ENCODE results near the gene AKAP13. TPM values are rescaled to one million over a fixed set of nuclear protein-coding genes. Genes with fewer than 3 reads are reported as not detected.
A peak's percentile ranks its signal among the peaks of the same experiment; 100 is the strongest.

AKAP13 gene
- total RNA-seq, 2 experiments from 2014 or later, result 282 to 304 TPM

DNA sequence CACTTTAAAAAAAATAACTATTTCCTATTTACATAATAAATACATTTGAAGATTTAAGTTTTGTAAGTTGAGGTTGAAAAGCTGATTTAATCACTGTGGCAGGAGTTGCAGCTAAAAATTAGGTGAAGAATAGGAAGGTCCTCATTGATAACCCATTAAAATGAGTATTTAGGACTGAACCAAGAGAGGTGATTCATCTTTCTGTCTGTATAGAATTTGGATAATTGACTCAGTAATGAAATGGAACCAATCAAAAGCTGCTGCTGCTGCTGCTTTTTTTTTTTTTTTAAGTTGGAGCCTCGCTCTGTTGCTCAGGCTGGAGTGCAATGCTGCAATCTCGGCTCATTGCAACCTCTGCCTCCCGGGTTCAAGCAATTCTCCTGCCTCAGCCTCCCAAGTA, 223.8 kb downstream of the AKAP13 start:
- POLR2A ChIA-PET, result interaction anchor here (1.4 to 3.0 kb wide), 2 partner anchors 22 to 86 kb away, joined by 3 to 11 read pairs; no protein-coding TSS in a partner anchor
- Mint-ChIP-seq H3K36me3 (ENCODE audit: low read depth) (peaks cover 62% of the 10 kb centered on the region), H3K27ac (no peak overlapping the region), H3K4me1 (ENCODE audit: low read depth) (peaks cover 36% of the 10 kb centered on the region), H3K9me3 (no peaks in the 10 kb centered on the region), H3K27me3 (no peaks in the 10 kb centered on the region), H3K4me3 (no peak overlapping the region)
- Histone ChIP-seq H3K27me3 (ENCODE audit: control insufficient read depth in 1 of 2, insufficient read depth in 2 of 2, low read length in 2 of 2) (no peaks in the 10 kb centered on the region), H3K4me3 (ENCODE audit: low read length) (no peak overlapping the region), H3K4me1 (ENCODE audit: insufficient read depth, low read length) (peaks cover 8% of the 10 kb centered on the region), H3K9me3 (ENCODE audit: control insufficient read depth in 1 of 2, insufficient read depth in 1 of 2, low read length in 2 of 2) (no peaks in the 10 kb centered on the region), H3K27ac (ENCODE audit: low read depth in 1 of 2, low read length in 2 of 2) (no peak overlapping the region), H3K36me3 (ENCODE audit: insufficient read depth, low read length) (peaks cover 15% of the 10 kb centered on the region)
- intact Hi-C loops (cut with DNase I, micrococcal nuclease), result no loop called here
- CTCF ChIA-PET, result no interaction called here
- no peak for DNase-seq
- no peak for ATAC-seq (ENCODE audit: poor library complexity)
- TF ChIP-seq, protein P1, sequence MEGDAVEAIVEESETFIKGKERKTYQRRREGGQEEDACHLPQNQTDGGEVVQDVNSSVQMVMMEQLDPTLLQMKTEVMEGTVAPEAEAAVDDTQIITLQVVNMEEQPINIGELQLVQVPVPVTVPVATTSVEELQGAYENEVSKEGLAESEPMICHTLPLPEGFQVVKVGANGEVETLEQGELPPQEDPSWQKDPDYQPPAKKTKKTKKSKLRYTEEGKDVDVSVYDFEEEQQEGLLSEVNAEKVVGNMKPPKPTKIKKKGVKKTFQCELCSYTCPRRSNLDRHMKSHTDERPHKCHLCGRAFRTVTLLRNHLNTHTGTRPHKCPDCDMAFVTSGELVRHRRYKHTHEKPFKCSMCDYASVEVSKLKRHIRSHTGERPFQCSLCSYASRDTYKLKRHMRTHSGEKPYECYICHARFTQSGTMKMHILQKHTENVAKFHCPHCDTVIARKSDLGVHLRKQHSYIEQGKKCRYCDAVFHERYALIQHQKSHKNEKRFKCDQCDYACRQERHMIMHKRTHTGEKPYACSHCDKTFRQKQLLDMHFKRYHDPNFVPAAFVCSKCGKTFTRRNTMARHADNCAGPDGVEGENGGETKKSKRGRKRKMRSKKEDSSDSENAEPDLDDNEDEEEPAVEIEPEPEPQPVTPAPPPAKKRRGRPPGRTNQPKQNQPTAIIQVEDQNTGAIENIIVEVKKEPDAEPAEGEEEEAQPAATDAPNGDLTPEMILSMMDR (IDR thresholded peaks at IDR 0.05), result no peak

DNA sequence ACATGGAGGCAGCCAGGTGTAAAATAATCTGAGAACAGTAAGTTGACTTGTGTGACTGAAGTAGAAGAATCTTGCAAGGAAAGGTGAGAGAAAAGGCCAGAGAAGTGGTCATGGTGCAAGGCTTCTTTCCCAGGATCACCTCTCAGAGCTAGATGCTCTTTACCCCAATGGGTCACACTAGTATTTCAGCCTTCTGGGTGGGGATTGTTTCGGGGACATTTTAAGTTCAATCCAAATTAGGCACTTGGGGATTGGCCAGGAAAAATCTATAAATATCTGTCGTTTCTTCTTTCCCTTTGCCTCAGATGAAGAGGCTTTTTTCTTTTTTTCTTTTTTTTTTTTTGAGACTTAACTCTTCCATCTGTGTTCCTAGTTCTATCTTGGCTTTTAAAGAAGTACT, 226.3 kb downstream of the AKAP13 start:
- H3K4me3 Mint-ChIP-seq, result no peak overlapping the region
- peaks cover 54% of the 10 kb centered on the region for H3K36me3 Mint-ChIP-seq (ENCODE audit: low read depth)

DNA sequence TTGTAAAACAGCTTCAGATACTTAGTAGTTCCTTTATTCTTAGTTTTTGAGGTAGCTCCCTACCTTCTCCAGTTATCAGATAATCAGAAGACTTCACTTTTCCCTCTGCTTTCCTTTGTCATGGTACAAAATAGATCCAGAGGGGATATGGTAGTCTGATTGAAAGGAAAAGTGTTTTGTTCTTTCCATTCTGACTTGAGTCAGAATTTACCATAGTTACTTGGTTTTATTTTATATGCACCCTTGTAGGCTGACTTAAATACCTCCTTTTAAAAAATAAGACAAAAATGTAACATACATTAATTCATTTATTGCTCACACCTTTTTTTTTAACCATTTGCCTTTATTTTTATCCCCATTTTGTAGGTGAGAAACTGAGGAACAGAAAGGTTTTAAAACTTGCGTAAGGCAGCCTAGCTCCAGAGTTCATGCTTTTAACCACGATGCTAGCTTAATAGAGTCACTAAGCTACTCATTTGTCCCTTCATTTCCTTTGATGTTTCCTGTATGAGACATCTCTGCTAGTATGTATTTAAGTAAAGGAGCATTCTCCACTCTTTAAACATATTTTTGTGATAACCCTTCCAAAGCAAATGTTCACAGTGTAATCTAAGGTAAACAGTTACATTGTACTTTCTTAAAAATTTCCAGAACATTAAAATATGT, 226.9 kb downstream of the AKAP13 start:
- POLR2A ChIA-PET, result interaction anchor here (1.2 to 1.6 kb wide), 3 partner anchors 11 to 25 kb away, joined by 3 to 9 read pairs (median 8); no protein-coding TSS in a partner anchor
- no peaks in the 10 kb centered on the region for H3K9me3 Mint-ChIP-seq

More for the DNA sequence above, 226.3 kb downstream of the AKAP13 start:
- Histone ChIP-seq H3K9me3 (ENCODE audit: control insufficient read depth in 1 of 2, insufficient read depth in 1 of 2, low read length in 2 of 2) (no peaks in the 10 kb centered on the region), H3K27ac (ENCODE audit: low read depth in 1 of 2, low read length in 2 of 2) (no peak overlapping the region), H3K4me1 (ENCODE audit: insufficient read depth, low read length) (peaks cover 8% of the 10 kb centered on the region), H3K27me3 (ENCODE audit: control insufficient read depth in 1 of 2, insufficient read depth in 2 of 2, low read length in 2 of 2) (no peaks in the 10 kb centered on the region), H3K4me3 (ENCODE audit: low read length) (no peak overlapping the region), H3K36me3 (ENCODE audit: insufficient read depth, low read length) (peaks cover 16% of the 10 kb centered on the region)
- Mint-ChIP-seq H3K27me3 (no peaks in the 10 kb centered on the region), H3K9me3 (no peaks in the 10 kb centered on the region), H3K4me1 (ENCODE audit: low read depth) (peaks cover 24% of the 10 kb centered on the region), H3K27ac (no peak overlapping the region)
- no peak for DNase-seq
- TF ChIP-seq, protein P1 (IDR thresholded peaks at IDR 0.05), result no peak
- intact Hi-C loops (cut with DNase I, micrococcal nuclease), result no loop called here
- no peak for ATAC-seq (ENCODE audit: poor library complexity)
- ChIA-PET CTCF (interaction anchor here (1.2 kb wide), 1 partner anchor 38 kb away, joined by 3 read pairs; no protein-coding TSS in a partner anchor), POLR2A (interaction anchor here (1.2 to 1.6 kb wide), 3 partner anchors 12 to 25 kb away, joined by 3 to 9 read pairs (median 8); no protein-coding TSS in a partner anchor)

More for the DNA sequence above, 226.9 kb downstream of the AKAP13 start:
- Mint-ChIP-seq H3K27me3 (no peaks in the 10 kb centered on the region), H3K4me1 (ENCODE audit: low read depth) (peaks cover 25% of the 10 kb centered on the region), H3K36me3 (ENCODE audit: low read depth) (peaks cover 57% of the 10 kb centered on the region), H3K4me3 (no peak overlapping the region), H3K27ac (no peak overlapping the region)
- DNase-seq (peak in 1 of 14 experiments; percentile 29), ATAC-seq (ENCODE audit: poor library complexity) (peak; percentile 49)
- peaks cover 8% of the 10 kb centered on the region for H3K4me1 ChIP-seq (ENCODE audit: insufficient read depth, low read length)
- H3K27ac ChIP-seq (ENCODE audit: low read depth in 1 of 2, low read length in 2 of 2), result no peak overlapping the region
- CTCF ChIA-PET, result interaction anchor here (1.2 kb wide), 1 partner anchor 38 kb away, joined by 3 read pairs; no protein-coding TSS in a partner anchor
- H3K36me3 ChIP-seq (ENCODE audit: insufficient read depth, low read length), result peaks cover 19% of the 10 kb centered on the region
- intact Hi-C loops (cut with DNase I, micrococcal nuclease), result no loop called here
- no peaks in the 10 kb centered on the region for H3K9me3 ChIP-seq (ENCODE audit: control insufficient read depth in 1 of 2, insufficient read depth in 1 of 2, low read length in 2 of 2)
- TF ChIP-seq, protein P1 (IDR thresholded peaks at IDR 0.05), result no peak
- no peaks in the 10 kb centered on the region for H3K27me3 ChIP-seq (ENCODE audit: control insufficient read depth in 1 of 2, insufficient read depth in 2 of 2, low read length in 2 of 2)
- no peak overlapping the region for H3K4me3 ChIP-seq (ENCODE audit: low read length)
